OCI-LY1 (cell line): ENCODE measurements around the gene PTK7.

Source experiments
- CTCF ChIP-seq: fragments of 200-600 bp; sonication (generic), shearing (Covaris generic); IDR thresholded peaks from 2 replicates; pipeline ENCODE4 v1.5.1; 2017; ENCODE audit warnings: mild to moderate bottlenecking, antibody characterized with exemption, low read length, moderate library complexity, mixed read lengths
- EZH2 ChIP-seq: fragments of 200-600 bp; sonication (generic), shearing (Covaris generic); IDR thresholded peaks from 2 replicates; pipeline ENCODE4 v1.8.0; 2017; ENCODE audit warnings: borderline replicate concordance, mixed run types, mild to moderate bottlenecking, antibody characterized with exemption, low read length, moderate library complexity, mixed read lengths

GRCh38 chr6:43185391-43185985, 109.4 kb downstream of the PTK7 start:
- TF ChIP-seq CTCF (no peak), EZH2 (no peak)
